Amniotic stem cell (primary cell): Measurements from ENCODE around the gene IL1RAPL2.
"Not testable (repeated sequence)": the region's sequence is repeated elsewhere in the genome, so short reads cannot be mapped to it uniquely, and the experiment has no call there.

ENCODE experiments used
- DNase-seq: peaks from one replicate; lab custom pipeline; 2025; lab: John Stamatoyannopoulos, UW

IL1RAPL2 gene

GRCh38 chrX:104670051-104670450, 104.1 kb downstream of the IL1RAPL2 start:
- no peak for DNase-seq

GRCh38 chrX:104677517-104677916, 111.5 kb downstream of the IL1RAPL2 start:
- DNase-seq = not testable (repeated sequence)

GRCh38 chrX:104679175-104679574, 113.2 kb downstream of the IL1RAPL2 start:
- DNase-seq = no peak

GRCh38 chrX:104681214-104681613, 115.2 kb downstream of the IL1RAPL2 start:
- DNase-seq = no peak

- no peak for DNase-seq
Observed at GRCh38 chrX:104684077-104684476, 118.1 kb downstream of the IL1RAPL2 start.

GRCh38 chrX:104695593-104695992, 129.6 kb downstream of the IL1RAPL2 start:
- DNase-seq = no peak

GRCh38 chrX:104696667-104697066, 130.7 kb downstream of the IL1RAPL2 start:
- no peak for DNase-seq

- no peak for DNase-seq
Observed at GRCh38 chrX:104697294-104697693, 131.3 kb downstream of the IL1RAPL2 start.

- DNase-seq = no peak
Observed at GRCh38 chrX:104707042-104707441, 141.0 kb downstream of the IL1RAPL2 start.

- DNase-seq = no peak
Observed at GRCh38 chrX:104707572-104707971, 141.6 kb downstream of the IL1RAPL2 start.

GRCh38 chrX:104712515-104712914, 146.5 kb downstream of the IL1RAPL2 start:
- DNase-seq = no peak

GRCh38 chrX:104721854-104722253, 155.9 kb downstream of the IL1RAPL2 start:
- no peak for DNase-seq

- DNase-seq = no peak
Observed at GRCh38 chrX:104728456-104728855, 162.5 kb downstream of the IL1RAPL2 start.

GRCh38 chrX:104742355-104742754, 176.4 kb downstream of the IL1RAPL2 start:
- DNase-seq = no peak

- no peak for DNase-seq
Observed at GRCh38 chrX:104745152-104745551, 179.2 kb downstream of the IL1RAPL2 start.

GRCh38 chrX:104749951-104750610, 184.1 kb downstream of the IL1RAPL2 start:
- no peak for DNase-seq

- DNase-seq = no peak
Observed at GRCh38 chrX:104762641-104763040, 196.6 kb downstream of the IL1RAPL2 start.

- DNase-seq = no peak
Observed at GRCh38 chrX:104789784-104790183, 223.8 kb downstream of the IL1RAPL2 start.

GRCh38 chrX:104795804-104796203, 229.8 kb downstream of the IL1RAPL2 start:
- DNase-seq = no peak

- no peak for DNase-seq
Observed at GRCh38 chrX:104803219-104803618, 237.2 kb downstream of the IL1RAPL2 start.

- DNase-seq = no peak
Observed at GRCh38 chrX:104806346-104806745, 240.3 kb downstream of the IL1RAPL2 start.

GRCh38 chrX:104833401-104833800, 267.4 kb downstream of the IL1RAPL2 start:
- DNase-seq = no peak

GRCh38 chrX:104842646-104843045, 276.6 kb downstream of the IL1RAPL2 start:
- DNase-seq = no peak

- DNase-seq = no peak
Observed at GRCh38 chrX:104852241-104852640, 286.2 kb downstream of the IL1RAPL2 start.
